HG02884 (cell line): Measurements from ENCODE around the gene ROMO1.
"Not testable (repeated sequence)": the region's sequence is repeated elsewhere in the genome, so short reads cannot be mapped to it uniquely, and the experiment has no call there.

Experiments used
- ATAC-seq: cut with Tn5 transposase; IDR thresholded peaks from one replicate; pipeline ENCODE4 v1.9.1; 2021; ENCODE audit warnings: mild to moderate bottlenecking, moderate library complexity; ENCODE audit not compliant: unreplicated experiment

Gene ROMO1

DNA sequence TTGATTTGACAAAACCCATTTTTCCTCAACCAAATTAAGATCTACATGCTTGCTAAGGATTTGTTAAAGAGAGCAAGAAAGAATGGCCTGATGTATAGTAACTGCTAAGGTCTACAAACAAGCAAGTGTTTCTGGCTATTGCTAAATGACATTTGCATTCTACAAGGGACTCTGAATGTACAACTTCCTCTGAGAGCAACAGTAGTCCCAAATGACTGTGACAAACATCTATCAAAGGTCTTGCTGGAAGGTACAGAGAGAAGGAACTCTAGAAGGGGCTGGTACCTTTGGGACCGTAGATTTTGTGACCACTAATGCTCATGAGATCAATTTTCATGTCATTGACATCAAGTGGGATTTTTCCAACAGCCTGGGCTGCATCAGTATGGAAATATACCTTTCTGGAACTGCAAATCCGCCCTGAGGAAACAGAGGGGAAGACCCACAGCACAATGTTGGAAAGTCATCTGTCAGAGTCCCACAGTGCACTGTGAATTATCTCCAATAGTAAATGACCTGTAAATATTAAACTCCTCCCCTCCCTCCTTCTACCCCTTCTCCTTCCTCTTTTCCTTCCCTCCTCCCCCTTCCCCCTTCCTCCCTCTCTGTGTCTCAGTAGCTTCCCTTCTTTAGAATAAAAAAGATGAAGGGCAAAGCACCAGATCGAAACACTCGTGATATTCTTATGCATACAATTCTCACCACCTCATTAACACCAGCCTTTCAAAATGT lies 18.6 kb upstream of the ROMO1 start:
- no peak for ATAC-seq

DNA sequence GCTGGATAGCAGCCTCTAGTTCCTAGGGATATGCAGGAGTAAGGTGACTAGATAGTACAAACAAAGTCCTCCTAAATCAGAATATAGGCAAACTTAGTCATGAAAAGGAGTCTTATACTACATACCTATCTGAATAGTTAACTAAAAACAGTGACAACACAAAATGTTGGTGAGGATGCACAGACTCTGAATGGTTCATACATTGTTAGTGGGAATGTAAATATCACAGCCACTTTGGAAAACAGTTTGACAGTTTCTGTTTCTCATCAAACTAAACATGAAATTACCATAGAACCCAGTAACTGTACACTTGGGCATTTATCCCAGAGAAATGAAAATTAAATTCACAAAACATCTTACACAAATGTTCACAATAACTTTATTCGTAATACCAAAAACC lies 17.2 kb upstream of the ROMO1 start:
- no peak for ATAC-seq

DNA sequence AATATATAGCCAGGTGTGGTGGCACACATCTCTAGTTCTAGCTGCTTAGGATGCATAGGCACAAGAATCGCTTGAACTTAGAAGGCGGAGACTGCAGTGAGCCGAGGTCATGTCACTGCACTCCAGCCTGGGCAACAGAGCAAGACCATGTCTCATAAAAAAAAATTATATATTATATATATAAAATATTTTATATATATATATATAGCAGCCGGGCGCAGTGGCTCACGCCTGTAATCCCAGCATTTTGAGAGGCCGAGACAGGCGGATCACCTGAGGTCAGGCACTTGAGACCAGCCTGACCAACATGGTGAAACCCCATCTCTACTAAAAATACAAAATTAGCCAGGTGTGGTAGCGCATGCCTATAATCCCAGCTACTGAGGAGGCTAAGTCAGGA lies 13.8 kb upstream of the ROMO1 start:
- not testable (repeated sequence) for ATAC-seq

DNA sequence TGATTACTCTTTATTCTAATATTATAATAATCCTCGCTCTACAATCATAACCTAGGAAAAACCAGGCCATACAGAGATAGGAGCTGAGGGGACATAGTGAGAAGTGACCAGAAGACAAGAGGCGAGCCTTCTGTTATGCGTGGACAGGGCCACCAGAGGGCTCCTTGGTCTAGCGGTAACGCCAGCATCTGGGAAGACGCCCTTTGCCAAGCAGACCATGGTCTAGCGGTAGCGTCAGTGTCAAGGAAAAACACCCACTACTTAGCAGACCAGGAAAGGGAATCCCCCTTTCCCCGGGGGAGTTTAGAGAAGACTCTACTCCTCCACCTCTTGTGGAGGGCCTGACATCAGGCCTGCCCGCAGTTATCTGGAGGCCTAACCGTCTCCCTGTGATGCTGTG lies 12.3 kb upstream of the ROMO1 start:
- not testable (repeated sequence) for ATAC-seq

DNA sequence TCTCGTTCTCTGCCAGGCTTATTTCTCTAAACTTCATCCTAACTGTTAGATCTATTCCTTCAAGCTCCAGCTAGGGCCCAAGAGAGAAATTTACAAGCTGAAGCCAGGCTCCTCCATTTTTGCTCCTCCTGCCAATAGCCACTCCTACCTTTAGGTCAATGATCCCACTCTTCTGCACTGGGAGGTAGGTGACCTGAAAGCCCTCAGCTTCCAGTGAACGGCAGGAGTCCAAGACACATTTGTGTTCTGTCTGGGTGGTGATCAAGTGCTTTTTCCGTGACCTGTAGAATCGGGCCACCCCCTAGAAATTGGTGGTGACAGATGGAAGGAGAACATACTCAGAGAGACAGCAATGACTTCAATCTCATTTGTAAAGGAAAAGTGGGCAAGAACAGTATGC lies 8.9 kb upstream of the ROMO1 start:
- no peak for ATAC-seq

DNA sequence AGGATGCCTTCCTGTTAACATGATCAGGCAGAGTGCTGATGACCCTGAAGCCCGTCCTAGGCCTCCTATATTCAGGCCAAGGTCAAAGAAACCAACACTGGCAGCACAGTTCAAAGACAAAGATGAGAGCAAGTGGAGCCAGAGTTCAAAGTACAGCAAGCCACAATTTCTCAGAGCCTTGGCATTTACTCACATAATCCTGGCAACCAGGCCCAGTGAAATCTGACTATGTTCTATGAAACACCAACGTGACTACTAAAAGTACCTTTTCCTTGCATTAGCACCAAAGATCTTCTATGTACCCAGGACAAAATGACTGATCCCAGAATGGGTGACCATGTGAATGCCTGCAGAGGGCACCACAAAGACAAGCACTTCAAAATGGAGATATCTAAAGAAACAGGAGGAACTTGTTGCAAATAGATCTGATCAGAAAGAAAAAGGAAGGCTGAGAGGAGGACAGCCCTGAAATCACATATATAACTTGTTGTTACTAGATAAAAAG lies 3.9 kb upstream of the ROMO1 start:
- ATAC-seq: no peak

DNA sequence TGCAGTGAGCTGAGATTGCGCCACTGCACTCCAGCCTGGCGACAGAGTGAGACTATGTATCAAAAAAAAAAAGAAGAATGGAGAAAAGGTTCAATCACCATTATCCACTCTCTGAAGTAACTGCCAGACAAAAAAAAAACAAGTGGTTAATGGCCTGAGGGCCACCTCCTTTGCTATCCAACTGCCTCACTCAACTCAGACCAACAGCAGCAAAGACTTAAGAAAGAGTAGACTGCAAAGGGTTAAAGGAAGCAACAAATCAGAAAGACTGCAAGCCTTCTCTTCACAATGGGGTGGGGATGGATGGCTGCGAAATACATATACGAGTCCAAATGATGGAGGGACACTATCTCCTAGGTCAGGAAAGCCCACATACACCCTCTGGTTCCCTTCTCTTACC lies 3.2 kb upstream of the ROMO1 start:
- ATAC-seq: no peak

DNA sequence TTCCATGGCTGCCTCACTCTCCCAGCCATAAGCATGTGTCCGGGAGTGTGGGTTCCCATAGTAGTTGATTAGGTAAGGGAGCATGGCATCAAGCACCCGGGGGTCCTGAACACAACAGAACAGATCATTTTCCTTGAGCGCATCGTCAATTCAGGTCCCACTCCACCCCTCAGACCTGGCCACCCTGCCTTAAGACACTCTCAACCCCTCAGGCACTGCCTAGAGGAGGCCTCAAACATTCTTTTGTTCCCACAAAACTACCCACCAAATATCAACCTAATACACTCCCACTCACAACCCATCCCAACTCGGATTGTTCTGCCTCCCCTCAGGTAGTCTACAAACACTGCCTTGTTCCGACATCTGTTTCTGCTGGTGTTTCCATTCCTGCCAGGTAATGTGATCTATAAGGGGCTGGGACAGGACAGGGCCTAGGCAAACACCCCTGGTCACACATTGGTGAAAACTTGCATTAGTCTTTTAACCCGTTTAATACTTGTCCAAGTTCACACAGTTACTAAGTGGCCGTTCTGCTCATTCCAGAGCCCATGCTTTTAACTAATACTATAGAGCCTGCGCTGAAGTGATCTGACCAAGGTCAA lies 1.4 kb upstream of the ROMO1 start:
- ATAC-seq: no peak

DNA sequence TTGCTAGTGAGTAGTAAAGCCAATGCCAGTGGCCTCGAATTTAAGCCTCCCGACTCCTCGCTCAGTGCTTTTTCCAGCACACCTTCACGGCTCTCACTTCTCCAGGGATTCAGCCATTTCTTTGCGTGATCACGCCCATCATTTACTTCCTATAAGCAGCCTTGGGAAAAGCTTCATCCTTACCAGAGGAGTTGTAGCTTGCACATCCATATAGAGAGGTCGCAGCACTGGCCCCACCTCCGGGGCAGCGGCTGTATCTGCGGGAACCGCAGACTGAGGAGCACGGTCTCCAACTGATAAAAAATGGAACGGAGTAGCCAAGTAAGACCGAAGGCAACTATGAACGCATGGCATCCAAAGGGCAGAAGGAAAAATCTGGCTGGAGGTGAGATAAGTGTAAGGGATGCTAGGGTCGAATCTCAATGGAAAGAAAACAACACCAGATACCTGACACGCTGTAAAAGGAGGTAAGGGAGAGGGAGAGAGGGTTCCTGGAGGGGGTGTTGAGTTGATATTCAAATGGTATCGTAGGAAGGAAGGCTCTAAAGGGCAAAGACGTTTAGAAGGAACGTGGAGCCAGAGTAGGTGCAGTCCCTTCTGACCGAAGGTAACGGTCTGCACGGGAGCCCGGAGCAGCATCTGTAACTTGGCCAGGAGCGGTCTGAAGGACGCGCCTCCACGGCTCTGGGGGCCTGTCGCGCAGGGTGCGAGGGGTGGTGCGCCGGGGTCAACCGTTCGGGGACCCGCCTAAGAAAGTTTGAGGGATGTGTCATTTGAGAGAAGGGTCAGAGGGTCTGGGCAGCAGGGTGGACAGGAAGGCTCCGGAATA lies 693 bp upstream of the ROMO1 start:
- peak; percentile 12 for ATAC-seq

DNA sequence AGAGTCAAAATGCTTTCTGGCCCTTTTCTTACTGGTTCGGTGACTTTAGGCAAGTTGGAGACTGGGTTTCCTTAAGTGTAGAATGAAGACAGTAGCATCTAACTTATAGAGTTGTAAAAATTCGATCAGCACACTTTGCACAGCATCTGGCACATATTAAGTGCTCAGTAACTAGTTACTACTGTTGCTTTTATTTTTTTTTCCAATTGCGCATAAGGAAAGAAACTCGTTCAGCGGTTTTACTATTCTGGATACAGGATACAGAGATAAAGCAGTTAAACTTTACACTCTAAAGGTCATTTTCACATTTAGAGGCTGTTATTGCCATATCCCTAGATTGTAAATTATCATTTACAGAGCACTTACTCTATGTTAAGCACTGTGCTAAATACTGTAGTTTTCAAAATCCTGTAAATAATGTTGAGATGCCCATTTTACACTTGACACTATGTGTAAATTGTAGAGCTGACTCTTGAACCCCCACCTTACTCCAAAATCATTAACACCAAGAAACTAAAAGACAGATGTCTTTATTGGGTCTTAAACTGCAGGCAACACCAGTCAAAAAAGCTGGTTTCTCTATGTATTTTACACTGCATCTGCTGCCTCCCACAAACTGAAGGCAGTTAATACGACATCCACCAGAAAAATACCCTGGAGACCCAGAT lies 886 bp downstream of the ROMO1 start:
- ATAC-seq: no peak

DNA sequence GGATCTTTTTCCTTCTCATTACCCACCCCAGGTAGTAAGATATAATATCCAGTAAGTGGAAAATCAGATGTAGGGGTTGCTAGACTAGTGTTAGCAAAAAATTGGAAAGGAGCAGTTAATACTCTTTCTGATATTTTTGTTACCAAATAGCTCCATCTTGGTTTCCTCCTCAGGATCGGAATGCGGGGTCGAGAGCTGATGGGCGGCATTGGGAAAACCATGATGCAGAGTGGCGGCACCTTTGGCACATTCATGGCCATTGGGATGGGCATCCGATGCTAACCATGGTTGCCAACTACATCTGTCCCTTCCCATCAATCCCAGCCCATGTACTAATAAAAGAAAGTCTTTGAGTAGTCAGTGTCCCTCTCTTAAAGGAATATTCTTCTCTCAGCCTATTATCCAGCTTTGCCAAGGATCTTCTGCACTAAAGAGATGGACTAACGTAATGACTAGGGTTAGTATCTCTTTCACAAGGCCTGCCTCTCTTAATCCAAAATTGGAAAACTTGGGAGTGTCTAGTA lies 1.5 kb downstream of the ROMO1 start:
- no peak for ATAC-seq

DNA sequence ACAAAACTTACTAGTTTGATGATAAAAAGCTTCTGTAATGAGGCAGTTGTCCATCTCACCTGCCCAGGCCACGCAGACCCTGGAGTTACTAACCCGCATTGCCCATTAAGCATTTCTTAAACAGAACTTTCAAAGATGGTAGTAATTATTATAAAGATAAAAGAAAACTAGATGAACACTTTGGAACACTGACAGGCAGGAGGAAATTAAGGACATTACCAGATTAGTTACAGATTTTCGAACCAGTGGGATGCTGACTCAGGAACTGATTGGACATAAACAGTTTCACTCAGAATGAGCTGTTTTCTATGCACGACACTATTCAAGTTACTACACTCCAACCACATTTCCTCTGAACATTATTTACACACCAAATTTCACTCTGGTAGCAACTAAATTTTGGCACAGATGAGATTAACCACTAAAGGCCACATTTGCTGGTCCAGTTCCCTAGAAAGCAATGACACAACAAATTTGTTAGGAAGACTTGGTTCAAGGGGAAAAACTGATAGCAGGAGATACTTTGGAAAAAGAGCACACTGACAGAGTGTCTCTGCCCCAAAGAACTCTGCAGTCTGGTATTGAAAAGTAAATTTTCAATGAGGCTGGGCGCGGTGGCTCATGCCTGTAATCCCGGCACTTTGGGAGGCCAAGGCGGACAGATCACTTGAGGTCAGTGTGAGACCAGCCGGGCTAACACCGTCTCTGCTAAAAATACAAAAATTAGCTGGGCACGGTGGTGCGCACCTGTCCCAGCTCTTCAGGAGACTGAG lies 3.0 kb downstream of the ROMO1 start:
- no peak for ATAC-seq

DNA sequence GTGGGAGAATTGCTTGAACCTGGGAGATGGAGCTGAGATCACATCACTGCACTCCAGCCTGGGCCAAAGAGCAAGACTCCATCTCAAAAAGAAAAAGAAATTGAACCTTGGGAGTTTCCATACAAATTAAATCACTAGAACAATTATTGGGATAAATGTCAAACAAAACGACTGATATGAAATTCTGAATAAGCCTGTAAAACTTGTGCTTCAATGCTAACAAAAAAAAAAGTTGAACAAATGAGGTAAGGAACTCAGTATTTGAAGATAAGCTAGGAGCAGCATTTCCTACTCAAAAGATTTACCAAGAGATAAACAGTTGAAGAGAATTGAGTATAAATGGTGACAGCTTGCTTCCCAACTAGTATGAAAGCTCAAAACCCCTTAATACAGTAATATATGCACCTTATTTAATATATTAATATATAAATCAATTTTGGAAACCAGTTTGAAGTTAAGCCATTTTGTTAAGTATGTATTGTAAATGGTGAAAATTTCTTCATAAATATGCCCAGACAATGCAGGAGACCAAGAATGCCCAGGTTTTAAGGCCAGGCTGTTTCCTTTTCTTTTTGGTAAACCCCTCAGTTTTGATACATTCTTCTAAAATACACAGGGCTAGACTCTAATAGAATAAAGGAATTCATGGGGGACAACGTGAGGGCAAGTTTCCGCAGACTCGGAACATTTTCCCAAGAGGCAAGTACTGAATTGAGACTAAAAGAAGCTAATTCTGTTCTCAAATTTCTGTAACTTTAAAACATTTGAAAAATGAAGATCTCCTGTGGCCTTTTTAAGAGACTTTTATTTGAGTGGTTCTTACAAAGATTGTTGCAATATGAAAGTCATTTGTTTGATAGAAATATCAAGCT lies 3.9 kb downstream of the ROMO1 start:
- ATAC-seq: no peak

DNA sequence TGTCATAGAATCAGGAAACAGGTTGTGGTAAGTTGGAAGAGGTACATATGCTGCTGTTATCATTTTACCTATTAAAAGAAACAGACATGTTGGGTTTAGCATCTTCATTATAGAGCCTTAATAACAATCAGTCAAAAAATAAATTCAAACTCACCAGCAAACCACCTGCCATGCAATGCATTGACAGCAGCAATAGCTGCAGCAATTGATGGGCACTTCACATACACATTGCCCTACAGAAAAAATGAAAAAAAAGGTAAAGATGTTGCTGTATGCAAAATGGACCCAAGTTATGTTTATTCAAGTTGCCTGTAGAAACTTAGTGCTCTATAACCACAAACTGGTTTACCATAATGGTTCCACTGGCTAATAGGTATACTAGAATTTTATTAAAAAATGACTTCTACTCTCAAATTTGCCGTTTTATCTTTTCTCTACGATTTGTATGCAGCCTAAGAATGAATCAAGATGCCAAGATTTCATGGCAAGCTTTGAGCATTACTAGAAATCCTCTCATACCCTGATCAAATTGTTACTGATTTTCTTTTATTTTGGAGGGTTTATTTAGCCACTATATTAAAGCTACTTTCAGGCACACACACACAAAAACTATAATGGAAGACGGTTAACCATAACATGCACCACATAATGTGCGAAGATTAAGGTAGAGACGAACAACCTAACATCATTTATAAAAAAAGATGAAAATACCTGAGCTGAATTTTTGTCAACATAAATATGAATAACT lies 5.5 kb downstream of the ROMO1 start:
- ATAC-seq: no peak

DNA sequence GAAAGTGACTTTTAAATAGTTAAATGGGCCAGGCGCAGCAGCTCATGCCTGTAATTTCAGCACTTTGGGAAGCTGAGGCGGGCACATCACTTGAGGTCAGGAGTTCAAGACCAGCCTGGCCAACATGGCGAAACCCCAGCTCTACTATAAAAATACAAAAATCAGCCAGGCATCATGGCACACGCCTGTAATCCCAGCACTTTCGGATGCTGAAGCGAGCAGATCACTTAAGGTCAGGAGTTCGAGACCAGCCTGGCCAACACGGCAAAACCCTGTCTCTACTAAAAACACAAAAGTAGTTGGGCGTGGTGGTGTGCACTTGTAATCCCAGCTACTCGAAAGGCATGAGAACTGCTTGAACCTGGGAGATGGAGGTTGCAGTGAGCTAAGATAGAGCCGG lies 6.7 kb downstream of the ROMO1 start:
- ATAC-seq: not testable (repeated sequence)

DNA sequence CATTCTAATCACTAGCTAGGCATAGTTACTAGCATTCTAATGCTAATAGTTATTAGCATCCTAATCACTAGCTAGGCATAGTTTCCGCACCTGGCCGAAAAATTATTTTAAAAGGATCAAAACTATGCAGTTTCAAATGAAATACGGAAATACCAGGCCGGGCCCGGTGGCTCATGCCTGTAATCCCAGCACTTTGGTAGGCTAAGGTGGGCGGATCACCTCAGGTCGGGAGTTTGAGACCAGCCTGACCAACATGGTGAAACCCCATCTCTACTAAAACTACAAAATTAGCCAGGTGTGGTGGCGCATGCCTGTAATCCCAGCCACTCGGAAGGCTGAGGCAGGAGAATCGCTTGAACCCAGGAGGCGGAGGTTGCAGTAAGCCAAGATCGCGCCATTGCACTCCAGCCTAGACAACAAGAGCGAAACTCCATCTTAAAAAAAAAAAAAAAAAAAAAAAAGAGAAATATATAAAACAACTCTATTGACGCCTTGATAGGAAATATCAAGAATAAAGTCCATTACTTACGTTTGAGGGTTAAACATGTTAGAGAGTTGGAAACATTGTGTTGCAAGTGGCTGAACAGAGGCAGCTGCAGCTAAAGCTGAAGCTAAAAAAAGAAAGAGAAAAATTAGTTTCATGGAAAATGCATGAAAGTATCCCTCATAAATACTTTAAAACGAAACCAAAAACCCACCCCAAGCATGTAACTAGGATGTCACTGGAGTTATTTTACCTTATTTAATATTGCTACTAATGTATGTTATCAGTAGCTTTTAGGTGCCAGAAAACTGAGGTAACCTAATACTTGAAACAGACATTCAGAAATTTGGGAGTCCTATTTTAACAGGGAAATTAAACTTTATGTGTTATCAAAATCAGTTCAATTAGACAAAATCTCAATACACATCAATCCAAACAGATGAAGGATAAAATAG lies 7.7 kb downstream of the ROMO1 start:
- not testable (repeated sequence) for ATAC-seq

DNA sequence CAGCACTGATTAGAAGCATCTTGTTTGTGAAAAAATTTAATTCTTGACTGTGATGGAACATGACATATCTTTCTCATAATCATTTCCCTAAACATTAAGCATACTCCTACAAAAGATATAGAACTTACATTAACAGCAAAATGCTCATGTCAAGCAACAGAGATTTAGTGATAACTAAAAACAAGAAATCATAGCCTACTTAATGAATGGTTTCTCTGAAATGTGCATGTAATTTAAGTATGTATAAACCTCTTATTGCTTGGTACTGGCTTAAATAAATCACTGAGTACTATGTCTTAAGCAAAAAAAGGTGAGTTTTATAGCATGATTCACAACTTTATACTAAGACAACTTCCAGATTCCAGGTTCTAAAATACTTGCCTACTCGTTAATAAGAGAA lies 9.3 kb downstream of the ROMO1 start:
- no peak for ATAC-seq
